GM20431 (cell line): ENCODE data around the gene GATAD2A.
"Not testable (repeated sequence)": the region's sequence is repeated elsewhere in the genome, so short reads cannot be mapped to it uniquely, and the experiment has no call there.

Source experiments
- in situ Hi-C: fragments of 300-500 bp; cut with MseI, MboI; formaldehyde crosslinking; loops from one replicate; pipeline ENCODE4 v1.15.0; 2020; ENCODE audit warnings: low sequenced_read_pairs; ENCODE audit not compliant: unreplicated experiment

Gene GATAD2A

GRCh38 chr19:19387108-19387507, 18.4 kb upstream of the GATAD2A start:
- in situ Hi-C loops, result no loop called here

DNA sequence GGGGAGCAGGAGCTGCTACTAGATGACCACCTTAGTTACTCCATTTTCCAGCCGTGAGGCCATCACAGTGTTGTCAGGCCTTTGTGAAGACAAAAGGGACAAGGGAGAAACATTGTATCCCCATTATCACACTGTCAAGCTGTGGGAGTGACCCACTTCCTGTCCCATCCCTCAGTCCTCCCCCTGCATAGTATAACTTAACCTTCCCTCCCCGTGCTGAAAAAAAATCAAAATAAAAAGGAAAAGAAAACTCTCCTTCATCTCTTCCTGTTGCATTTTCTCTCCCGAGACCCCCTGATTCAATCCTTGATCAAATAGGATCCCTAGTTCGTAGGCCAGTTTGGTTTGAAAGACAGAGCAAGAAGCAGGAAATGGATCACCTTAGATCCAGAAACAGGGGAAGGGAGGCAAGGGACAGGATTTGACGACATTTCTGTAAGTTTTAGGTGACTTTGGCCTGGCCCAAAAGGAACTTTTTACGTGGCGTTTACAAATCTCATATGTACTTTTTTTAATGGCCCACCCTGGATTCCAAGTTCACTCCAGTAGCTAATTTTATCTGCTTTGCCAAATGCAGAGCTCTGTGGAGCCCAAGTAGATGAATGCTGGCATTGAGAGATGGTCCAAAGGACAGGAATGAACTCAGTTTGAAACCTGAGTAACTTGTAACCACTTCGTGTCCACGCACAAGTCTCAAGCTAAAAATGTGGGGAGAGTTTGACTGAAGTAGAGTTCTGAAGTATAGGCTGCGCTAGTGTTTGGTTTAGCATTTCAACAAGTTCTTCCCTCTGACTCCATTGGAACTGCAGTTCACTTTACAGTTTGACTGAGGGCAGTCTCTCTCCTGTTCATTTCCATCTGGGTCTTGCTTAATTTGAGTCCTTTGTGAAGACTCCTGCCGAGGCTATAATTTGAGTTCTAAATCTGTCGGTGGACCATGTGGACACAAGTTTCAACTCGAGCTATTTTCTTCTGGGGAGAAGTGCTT, 16.6 kb upstream of the GATAD2A start:
- in situ Hi-C loops, result no loop called here

DNA sequence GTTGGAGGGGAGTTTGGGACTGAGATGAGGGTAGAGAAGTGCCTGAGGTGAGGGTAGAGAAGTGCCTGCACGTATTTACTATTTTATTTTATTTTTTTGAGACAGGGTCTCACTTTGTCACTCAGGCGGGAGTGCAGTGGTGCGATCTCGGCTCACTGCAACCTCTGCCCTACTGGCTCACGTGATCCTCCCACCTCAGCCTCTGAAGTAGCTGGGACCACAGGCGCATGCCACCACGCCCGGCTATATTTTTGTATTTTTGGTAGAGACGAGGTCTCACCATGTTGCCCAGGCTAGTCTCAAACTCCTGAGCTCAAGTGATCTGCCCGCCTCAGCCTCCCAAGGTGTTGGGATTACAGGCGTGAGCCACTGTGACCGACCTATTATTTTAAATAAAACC, 15.8 kb upstream of the GATAD2A start:
- in situ Hi-C loops, result not testable (repeated sequence)

GRCh38 chr19:19394333-19394732, 11.1 kb upstream of the GATAD2A start:
- in situ Hi-C loops, result not testable (repeated sequence)

DNA sequence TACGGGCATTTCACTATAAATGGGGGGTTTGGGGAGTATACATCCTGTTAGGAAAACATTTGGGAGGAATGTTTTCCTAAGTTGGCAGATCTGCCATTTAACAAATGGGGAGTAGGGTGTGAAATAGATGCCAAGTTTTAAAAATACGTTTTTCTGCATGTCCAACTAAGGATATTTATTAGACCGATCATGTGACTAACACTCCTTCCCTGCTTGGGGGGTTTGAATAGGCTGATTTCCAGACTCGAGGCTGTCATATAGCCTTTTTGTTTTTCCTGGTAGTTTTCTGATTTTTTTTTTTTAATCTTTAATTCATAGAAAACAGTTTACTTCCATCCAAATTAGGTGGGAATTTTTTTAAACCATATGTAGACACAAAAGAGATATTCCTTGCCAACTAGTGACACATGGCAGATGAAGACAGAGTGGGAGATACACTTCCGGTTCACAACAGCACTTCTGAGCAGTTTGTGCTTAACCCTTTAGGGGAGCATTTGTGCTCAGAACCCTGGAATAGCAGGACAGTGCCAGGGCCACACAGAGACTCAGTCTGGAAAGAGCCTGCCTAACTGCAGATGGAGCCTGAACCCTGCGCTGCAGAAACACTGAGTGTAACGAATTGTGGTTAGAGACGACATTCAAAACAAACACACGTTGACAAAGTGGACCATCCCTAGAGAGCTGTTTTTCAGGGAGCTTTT, 5.6 kb upstream of the GATAD2A start:
- in situ Hi-C loops, result no loop called here

GRCh38 chr19:19402656-19403372, 2.7 kb upstream of the GATAD2A start:
- in situ Hi-C loops, result no loop called here

- in situ Hi-C loops, result no loop called here
Measured at GRCh38 chr19:19403373-19403901, 2.0 kb upstream of the GATAD2A start.

- in situ Hi-C loops, result no loop called here
Measured at GRCh38 chr19:19405971-19406877, 749 bp downstream of the GATAD2A start.

DNA sequence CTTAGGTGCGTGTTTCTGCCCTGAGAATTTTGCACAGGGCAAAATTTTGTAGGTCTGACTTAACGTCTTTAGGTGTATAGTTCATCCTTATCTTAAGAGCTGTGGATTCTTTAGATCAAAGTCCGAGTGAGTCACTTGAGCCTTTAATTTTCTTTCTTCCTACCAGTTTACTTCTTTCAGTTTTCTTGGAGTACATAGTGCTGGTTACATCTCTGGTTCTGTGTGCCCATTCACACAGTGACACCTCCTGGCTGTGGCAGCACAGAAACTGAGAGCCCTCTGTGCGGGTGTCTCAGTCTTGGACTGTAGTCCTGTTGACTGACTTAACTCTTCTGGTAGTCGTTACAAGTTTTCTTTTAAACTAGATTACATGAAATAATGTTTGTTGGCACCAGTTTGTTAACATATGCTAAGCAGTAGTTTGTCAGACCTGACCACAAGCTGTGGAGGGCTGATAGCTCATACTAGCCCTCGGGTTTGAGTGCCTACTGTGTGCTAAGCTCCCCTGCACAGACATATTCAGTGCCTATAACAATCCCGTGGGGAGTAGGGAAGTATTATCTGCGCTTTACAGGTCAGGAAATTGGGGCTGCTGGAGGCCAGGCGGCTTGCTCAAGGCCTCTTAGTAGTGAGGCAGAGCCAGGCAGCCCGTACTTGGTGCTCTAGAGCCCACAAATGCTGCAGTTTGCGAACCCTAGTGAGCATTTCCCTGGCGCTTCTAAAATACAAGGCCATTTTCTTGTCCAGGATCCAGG, 1.6 kb downstream of the GATAD2A start:
- in situ Hi-C loops, result no loop called here

GRCh38 chr19:19407633-19407930, 2.1 kb downstream of the GATAD2A start:
- in situ Hi-C loops, result no loop called here

DNA sequence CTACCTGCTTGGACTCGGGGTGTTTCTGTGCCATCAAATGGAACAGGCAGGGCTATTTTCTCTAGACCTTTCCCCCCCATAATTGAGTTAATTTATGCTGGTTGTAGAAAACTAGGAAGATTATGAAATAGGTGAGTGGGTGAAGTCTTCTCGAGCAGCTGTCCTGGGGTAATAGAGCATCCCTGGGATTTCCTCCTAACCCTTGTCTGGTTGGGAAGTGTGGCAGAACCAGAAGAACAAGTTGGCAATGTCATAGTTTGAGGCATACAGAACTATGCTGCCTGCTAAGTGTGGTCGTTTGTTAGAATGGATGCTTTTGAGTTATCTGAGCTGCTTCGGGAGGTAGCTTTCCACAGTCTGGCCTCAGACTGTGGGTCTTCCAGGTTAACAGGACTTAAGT, 3.7 kb downstream of the GATAD2A start:
- in situ Hi-C loops, result no loop called here

GRCh38 chr19:19409631-19410030, 4.2 kb downstream of the GATAD2A start:
- in situ Hi-C loops, result no loop called here

GRCh38 chr19:19410553-19411550, 5.4 kb downstream of the GATAD2A start:
- in situ Hi-C loops, result no loop called here

GRCh38 chr19:19416280-19416679, 10.8 kb downstream of the GATAD2A start:
- in situ Hi-C loops, result no loop called here

DNA sequence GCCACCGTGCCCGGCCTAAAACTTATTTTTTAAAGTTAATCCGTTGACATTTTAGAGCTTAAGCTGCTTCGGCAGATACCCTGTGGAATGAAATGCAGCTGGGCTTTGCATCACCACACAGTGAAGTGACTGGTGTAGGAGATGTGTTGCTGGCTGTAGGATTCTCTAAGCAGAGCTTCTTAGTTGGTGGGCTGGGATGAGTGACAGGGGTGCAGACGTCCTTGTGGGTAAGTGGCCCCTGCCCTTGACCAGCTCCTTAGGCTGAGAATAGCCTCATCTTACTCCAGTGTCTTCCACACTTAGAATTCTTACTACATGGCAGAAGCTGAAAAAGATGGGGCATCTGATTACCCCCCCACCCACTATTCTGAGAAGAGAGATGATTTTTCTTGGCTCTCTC, 11.6 kb downstream of the GATAD2A start:
- in situ Hi-C loops, result no loop called here

- in situ Hi-C loops, result no loop called here
Measured at GRCh38 chr19:19417628-19418245, 12.3 kb downstream of the GATAD2A start.

DNA sequence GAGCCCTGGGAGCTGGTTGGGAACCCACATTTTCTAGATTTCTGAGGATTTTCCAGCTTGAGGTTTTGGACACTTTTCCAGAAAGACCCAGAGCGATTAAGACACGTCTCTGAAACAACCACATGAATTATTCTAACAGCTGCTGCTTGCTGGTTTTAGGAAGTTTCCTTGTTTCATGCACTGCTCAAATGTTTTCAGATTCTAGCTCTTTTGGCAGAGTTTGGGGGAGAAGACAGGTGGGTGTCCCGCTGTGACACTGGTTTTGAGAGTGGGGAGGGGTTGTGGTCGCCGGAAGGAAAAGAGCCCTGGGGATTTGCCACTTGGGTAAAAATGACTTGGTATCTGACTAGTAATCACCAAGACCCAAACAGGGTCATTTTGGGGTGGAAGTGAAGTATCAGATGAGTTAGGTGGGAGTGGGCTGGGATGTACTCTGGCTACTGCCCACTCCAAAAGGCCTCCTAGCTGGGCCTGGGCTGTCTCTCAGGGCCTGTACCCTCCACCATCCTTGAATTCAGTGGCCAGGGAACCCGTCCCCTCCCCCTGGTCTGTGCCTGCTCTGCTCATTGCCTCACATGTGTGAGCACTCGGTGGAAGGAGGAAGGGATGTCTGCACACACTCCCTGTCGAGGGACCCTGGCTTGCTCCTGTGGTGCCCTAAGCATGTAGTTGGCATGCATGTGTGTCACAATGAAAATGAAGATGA, 13.2 kb downstream of the GATAD2A start:
- in situ Hi-C loops, result no loop called here
